Measurements from ENCODE around the gene ALDH9A1.
"Not testable (repeated sequence)": the region's sequence is repeated elsewhere in the genome, so short reads cannot be mapped to it uniquely, and the experiment has no call there.

Gene ALDH9A1

DNA sequence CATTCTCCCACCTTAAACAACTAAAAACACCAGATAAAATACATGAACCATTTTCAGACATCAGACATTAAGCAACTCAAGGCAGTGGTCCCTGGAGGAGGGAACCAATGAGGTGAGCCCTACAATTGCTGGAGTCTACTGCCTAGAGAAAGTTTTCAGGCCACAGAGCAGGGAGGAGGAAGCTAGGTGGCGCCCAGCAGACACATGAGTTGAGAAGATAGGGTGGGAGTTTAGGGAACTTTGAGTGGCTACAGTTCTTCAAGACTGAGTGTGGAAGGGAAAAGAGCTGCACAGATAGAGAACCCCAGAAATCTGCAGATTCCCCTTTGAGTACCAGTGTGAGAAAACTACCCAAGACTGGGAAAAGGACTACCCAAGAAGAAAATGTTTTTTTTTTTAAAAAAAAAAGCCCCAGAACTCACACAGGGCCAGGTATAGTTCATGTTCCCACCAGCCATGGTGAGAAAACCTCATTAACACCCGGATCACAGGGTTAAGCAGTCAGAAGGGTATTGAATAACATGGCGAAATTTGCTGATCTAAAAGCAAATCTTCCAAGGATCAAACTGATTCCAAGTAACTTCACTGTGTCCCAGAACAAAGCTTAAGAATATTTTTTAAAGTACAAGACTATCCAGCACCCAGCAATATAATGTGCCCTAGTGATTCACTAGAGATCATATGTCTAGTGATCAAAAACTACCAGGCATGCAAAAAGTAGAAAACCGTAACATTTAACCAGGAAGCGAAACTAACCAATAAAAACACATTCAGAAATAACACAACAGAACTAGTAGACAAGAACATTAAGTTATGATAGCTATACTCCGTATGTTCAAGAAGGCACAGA is 12.0 kb downstream of the ALDH9A1 start:
- peak in 1 of 2 donors; percentile 34 for DNase-seq

DNA sequence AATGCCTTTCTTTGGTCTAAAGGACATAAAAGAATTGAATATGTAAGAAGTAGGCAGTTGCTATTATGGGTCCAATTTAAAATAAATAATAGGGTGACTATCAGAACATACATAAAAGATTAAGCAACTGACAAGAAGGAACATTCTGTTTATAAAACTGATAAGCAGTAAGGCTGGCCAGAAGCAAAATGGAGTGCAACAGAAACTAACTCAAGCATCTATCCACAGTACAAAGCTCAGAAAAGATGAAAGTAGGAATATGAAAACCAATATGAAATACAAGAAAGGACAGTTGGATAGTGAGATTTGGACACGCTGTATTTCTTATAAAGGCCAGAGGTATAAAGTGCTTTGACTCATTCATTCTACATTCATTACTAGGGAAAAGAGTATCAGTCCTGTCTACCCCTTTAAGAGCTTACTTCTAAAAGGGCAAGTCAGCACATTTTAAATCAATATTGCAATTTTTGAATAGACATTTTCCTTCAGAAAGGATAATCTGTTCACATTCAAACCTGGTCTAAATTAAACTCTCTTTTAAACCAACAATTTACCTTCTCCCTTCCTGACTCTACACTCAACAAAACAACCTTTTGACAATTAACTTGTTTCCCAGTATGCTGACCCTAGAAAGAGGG is 14.4 kb downstream of the ALDH9A1 start:
- no peak for DNase-seq

DNA sequence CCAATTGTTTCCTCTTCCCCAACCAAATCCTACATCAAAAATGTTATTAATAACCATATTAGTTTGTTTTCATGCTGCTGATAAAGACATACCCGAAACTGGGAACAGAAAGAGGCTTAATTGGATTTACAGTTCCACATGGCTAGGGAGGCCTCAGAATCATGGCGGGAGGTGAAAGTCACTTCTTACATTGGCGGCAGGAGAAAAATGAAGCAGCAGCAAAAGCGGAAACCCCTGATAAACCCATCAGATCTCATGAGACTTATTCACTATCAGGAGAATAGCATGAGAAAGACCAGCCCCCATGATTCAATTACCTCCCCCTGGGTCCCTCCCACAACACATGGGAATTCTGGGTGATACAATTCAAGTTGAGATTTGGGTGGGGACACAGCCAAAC is 17.6 kb downstream of the ALDH9A1 start:
- not testable (repeated sequence) for DNase-seq

DNA sequence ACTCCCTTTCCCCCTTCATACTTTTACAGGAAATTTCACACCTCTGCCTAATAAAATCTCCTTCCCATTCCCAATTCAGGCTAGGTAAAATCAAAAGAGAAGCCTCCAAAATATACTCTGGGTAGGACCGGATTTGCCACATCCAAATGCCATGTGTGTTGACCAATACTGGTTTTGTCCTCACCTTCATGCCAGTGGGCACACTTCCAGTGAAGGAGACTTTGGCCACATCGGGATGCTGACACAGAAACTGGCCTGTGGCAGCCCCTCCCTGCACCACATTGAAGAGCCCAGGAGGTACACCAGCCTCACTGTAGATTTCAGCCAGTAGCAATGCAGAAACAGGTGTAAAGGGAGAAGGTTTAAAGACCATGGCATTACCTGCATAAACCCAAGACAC is 18.1 kb downstream of the ALDH9A1 start:
- DNase-seq = no peak

DNA sequence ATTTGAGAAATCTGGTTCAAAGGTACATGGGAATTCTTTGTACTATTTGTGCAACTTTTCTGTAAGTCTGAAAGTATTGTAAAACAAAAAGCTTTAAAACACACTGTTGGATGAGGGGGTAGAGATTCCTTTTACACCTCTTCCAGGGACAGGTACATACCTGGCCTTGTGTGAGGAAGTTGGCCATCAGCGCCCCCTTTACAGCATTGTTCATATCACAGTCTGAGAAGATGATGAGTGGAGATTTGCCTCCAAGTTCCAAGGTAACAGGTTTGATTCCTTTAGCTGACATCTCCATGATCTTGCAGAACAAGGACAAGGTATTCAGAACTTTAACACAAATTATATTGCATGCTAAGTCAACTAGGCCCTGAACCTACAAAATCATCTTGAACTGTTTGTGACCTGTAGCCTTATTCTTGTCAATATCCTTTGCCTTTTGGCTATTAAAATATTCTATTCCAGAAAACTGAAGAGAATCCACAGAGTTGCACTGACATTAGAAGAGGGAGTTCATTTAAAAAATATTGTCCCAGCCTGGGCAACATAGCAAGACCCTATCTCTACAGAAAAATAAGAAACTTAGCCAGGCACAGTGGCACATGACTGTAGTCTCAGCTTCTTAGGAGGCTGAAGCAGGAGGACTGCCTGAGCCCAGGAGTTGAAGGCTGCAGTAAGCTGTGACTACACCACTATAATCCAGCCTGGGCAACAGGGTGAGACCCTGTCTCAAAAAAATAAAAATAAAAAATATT is 18.9 kb downstream of the ALDH9A1 start:
- DNase-seq = no peak

DNA sequence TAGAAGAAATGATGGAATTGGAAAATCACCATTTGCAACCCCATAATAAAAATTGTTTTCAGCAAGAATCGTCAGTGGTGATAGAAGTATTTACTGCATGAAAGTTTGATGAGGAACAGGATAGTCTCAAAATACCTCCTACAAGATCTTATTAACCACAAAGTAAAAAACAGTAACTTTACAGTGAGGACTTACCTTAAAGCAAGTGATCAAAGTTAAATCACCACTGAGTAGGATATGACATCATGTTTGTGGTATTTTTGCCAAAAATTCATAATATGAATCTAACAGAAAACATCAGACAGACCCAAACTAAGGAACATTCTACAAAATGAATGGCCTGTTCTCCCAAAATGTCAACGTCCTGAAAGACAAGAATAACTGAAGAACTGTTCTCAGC is 19.9 kb downstream of the ALDH9A1 start:
- DNase-seq = no peak

DNA sequence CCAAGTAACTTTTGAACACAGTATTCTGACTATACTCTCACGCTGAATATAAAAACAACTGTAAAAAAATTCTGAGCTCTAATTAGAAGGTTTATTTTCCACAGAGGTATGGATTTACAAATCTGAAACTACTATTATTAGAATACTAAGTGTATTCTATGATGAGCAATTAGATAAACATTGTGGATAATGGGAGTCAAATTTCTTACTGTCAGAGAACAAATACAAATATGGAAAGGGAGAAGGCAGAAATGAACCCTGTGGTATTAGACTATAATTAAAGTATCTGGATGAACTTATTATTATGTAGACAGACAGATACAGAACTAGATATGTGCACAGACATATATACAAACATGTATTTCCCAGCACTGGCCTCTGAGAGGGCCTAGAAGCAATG is 22.6 kb downstream of the ALDH9A1 start:
- DNase-seq = no peak

DNA sequence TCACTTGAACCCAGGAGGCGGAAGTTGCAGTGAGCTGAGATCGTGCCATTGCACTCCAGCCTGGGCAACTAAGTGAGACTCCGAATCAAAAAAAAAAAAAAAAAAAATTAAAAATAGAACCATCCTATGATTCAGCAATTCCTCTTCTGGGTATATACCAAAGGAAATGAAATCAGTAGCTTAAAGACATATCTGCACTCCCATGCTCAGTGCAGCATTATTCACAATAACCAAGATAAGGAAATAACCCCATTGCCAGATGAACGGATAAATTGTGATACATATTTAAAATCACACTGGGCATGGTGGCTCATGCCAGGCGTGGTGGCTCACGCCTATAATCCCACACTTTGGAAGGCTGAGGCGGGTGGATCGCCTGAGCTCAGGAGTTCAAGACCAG is 23.8 kb downstream of the ALDH9A1 start:
- peak in 1 of 2 donors; percentile 63 for DNase-seq

DNA sequence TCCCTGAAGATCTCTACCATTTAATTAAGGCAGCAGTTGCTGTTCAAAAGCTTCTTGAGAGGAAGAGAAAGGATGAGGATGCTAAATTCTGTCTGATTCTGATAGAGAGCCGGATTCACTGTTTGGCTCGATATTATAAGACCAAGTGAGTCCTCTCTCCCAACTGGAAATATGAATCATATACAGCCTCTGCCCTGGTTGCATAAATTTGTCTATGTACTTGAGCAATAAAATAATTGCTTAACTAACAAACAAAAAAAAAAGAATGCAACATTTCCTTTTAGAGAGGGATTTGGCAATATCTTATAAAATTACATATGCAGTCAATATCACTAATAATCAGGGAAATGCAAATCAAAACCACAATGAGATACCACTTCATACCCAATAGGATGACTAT is 26.8 kb downstream of the ALDH9A1 start:
- no peak for DNase-seq

DNA sequence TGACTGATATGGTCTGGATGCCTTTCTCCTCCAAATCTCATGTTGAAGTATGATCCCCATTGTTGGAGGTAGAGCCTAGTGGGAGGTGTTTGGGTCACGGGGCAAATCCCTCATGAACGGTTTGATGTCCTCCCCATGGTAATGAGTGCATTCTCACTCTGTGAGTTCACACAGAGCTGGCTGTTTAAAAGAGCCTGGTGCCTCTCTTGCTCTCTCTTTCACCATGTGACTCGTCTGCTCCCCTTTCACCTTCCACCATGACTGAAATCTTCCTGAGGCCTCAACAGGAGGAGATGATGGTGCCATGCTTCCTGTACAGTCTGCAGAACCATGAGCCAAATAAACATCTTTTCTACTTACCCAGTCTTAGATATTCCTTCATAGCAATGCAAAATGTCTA is 30.2 kb downstream of the ALDH9A1 start:
- DNase-seq = no peak

DNA sequence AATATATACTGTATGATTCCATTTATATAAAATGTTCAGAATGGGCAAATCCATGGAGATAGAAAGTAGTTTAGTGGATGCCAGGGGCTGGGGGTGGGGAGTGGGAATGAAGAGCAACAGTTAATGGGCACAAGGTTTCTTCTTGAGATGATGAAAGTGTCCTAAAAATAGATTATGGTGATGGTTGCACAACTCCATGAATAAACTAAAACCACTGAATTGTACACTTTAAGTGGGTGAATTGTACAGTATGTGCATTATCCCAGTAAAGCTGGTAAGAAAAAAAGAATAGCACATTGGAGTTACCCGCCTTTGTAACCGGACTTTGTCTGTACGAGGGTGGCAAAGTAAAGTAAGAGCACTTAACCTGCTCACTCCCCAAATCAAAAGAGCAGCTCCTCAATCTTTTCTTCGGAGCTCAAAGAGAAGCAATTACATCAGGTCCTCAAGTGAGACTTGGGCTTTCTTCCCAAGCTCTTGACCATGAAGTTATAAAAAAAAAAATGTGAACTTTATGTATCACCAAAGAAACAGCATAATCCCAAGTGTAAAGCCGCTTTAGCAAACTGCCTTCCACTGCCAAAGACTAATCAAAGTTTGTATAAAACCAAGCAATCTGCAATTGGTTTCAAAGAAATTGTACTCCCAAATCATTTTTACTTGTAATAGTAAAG is 32.1 kb downstream of the ALDH9A1 start:
- no peak for DNase-seq

DNA sequence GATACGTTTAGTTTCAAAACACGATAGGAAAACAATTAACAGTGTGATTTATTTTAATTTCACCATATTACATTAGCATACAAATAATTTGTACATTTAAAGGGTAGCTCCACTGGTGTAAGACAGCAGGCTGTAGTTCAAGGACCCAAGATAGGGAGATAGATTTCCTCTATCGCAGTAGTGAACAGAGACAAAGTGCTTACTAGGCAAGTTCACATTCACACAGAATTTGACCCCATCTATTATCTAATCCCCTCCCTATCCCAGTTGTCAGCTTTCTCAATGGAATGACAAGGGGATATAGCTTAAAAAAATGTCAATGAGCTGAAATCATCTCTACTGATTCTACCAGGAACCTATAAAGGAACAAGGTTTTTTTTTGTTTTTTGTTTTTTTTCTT is 36.2 kb downstream of the ALDH9A1 start:
- no peak for DNase-seq

DNA sequence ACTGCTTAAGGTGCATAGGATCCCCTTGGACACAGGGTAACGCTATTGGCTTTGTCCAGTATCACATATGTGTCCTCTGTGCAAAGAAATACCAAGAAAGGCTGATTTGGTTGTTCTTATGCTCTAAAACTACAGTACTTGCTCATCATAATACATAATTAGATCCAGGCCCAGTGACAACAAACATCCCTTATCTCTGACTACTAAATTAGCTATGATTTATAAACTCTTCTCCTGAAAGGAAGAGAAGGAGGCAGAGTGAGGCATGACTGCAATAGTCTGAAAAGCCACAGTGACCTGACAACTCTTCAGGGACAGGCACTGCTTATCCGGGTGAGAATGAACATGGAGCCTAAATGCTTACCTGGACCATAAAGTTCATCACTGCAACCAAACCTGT is 36.7 kb downstream of the ALDH9A1 start:
- DNase-seq = no peak

DNA sequence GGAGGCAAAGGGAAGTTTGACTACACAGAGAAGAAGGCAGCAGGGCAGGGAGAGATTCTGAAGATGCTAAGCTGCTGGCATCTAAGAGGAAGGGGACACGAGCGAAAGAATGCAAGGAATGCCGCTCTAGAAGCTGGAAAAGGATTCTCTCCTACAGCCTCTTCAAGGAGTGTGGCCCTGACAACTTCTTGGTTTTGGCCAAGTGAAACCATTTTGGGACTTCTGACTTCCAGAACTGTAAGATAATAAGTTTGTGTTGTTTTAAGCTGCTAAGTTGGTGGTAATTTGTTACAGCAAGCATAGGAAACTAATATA is 38.8 kb downstream of the ALDH9A1 start:
- no peak for DNase-seq

DNA sequence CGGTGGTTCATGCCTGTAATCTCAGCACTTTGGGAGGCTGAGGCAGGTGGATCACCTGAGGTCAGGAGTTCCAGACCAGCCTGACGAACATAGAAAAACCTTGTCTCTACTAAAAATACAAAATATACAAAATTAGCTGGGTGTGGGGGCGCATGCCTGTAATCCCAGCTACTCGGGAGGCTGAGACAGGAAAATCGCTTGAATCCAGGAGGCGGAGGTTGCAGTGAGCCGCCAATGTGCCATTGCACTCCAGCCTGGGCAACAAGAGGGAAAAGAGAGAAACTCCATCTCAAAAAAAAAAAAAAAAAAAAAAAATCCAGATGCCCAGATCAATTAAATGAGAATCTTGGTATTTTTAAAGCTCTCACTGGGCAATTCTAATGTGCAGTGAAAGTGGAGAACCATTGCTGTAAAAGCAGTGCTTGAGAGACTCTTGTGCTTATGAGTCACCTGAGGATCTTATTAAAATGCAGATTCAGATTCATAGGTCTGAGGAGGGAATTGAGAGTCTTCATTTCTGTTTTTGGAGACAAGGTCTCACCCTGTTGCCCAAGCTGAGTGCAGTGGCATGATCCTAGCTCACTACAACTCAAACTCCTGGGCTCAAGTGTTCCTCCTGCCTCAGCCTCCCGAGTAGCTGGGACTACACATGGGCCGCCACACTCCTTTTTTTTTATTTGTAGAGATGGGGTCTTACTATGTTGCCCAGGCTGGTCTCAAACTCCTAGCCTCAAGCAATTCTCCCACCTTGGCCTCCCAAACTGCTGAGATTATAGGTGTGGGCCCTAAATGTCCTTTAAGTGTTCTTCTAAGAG is 39.4 kb downstream of the ALDH9A1 start:
- not testable (repeated sequence) for DNase-seq

DNA sequence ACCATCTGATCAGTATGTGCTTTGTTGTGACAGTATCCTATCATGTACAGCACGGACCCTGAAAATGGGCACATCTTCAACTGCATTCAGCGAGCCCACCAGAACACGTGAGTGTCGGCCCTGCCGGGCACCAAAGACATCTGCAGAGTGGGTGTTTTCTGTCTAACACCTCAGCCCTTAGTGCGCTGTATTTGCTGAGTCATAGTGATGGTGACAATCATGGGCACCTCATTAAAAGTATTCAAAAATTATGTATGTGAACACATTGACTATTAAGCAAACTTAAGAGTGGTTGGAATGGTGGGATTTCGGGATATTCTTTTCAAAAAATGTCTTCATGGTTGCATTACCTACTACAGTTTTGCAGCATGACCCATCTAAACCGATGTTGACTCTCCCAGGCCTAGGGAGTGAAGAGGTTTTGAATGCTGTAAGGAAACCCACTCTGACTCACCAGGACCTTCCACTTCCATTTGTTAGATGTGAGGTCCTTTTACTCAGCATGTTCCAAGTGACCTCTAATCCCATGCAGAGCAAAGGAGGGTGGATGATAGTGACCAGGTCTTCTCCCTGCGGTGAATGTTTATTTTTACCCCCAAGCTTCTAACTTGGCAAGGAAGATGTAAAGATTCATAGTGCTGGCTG is 47.3 kb downstream of the ALDH9A1 start:
- DNase-seq = no peak

DNA sequence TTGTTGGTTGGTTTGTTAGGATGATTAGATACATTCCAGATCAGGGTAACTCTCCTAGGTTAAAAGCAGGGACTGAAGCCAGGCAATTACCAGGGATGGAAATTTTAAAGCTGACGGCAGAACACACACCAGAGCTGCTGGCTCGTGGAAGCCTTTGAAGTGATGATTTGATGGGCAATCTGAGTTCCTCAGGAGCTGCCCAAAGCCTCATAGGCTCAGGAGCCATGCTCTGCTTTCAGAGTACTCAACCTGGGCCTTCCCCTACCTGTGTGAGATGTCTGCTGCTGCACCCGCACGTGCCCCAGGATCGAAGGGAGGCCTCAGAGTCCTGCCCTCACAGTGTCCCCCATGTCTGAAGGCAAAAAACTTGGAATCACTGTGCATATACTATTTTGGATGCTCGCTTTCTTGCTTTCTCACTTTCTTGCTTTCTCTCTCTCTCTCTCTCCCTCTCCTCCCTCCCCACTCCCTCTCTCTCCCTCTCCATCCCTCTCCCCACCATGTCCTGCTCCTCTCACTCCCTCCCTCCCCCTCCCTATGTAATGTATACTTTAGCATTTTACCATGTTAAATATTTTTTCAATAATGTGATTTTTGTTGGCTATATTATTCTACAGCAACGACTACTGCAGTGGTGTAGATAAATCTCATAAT is 49.3 kb downstream of the ALDH9A1 start:
- no peak for DNase-seq

DNA sequence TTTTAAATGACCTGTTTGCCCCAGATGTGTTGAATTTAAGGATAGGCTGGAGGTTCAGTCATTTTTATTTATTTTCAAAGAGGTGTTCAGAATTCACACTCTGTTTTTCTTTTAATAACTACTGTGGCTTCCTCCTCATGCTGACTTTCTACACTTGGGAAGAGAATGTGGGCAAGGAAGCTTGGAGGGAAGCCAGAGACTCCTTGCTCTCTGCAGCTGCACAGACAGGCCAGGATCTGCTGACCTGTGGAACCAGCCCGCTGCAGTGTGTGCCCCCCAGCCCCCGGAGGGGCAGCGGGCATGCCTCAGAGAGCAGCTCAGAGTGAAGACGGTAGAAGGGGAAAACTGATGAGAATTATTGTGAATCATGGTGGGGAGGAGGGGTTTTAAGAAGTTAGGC is 50.4 kb downstream of the ALDH9A1 start:
- DNase-seq = no peak

DNA sequence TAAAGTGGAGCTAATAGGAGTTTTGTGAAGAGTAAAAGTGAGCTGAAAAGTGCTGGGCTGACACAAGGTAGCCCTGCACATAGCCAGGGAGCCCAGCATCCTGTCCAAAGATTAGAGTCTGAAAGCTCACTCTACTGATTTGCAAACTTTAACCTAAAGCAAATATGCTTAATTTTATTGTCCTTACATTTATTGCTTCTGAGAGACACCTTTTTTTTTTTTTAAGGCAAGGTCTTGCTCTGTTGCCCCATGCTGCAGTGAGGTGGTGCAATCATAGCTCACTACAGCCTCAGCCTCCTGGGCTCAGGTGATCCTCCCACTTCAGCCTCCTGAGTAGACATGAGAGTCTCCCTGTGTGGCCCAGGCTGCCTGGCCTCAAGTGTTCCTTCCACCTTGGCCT is 50.8 kb downstream of the ALDH9A1 start:
- no peak for DNase-seq

DNA sequence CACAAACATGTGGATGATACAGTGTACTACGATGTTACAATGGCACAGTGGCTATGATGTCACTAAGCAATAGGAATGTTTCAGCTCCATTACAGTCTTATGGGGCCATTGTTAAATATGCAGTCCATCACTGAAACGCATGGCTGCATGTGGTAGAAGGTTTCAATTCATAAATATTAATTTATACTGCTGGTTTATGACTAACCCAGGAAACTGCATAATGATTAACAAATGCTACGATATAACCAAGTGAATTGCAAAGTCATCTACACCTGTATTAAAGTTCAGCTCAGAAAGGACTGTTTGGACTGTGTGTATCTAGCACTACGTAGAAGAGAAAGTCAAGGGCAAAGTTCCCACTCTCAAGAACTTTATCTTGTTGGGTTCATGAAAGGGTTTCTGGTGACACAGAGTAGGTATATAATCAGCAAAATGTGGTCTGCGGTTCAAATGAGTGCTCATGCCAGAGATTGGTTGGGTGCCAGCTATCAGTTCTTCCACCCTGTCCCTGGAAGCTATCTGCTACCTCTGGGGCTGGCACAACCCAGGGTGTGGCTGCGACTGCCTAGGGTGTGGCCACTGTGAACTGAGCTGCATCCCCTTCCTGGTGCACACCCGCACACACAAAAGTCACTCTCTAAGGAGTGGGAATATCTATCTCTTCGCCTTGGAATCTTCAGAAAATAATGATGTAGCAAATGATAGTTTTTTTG is 52.6 kb downstream of the ALDH9A1 start:
- no peak for DNase-seq

Measured in bone marrow (tissue), 2 donors.